GM21529 (cell line): ENCODE data around the gene GALNTL6.
A peak's percentile ranks its signal among the peaks of the same experiment; 100 is the strongest.
"Not testable (repeated sequence)": the region's sequence is repeated elsewhere in the genome, so short reads cannot be mapped to it uniquely, and the experiment has no call there.

Experiments used
- ATAC-seq: cut with Tn5 transposase; IDR thresholded peaks from one replicate; pipeline ENCODE4 v1.9.1; 2021; ENCODE audit not compliant: unreplicated experiment

GALNTL6 gene

DNA sequence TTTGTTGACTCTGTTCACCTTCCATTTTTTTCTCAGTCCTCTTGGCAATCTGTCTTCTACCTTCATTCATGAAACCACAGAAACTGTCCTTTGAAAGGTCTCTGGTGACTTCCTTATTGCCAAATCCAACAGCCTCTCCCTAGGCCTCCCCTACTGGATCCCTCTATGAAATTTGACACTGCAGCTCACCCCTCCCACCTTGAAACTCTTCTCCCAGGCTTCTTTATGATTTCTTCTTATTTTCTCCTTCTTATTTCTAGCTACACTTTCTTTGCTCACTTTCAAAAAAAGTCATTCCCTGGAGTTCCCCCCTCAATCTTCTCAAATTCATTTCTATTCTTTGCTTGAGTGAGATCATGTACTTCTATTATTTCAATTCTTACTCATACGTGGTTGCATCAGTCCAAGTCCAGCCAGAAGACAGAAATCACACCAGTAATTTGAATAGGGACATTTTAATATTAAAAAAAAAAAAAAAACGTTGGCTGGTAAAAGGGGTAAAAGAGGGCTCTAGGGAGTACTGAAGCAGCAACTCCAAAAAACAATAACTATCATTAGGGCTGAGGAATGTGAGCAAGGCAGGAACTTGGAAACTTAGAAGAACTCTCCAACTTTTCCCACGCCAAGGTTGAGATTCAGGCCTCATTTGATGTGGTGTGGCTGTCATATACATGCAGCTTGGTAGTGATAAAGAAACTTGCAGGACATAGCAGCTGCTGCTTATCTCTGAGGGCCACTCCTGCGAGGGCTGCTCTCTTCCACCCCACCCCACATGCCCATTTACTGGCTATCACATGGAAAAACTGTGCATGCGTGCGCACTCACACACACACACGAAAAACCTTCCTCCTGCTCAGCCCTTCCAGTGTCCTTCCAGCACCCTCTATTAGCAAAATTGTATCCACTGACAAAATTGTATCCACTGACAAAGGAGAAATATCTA lies 1185.6 kb downstream of the GALNTL6 start:
- no peak for ATAC-seq

- ATAC-seq, result no peak
These were observed 1188.4 kb downstream of the GALNTL6 start for GRCh38 chr4:173001571-173001970.

GRCh38 chr4:173002830-173003561 lies 1189.8 kb downstream of the GALNTL6 start:
- no peak for ATAC-seq

GRCh38 chr4:173005912-173006633 lies 1192.9 kb downstream of the GALNTL6 start:
- no peak for ATAC-seq

DNA sequence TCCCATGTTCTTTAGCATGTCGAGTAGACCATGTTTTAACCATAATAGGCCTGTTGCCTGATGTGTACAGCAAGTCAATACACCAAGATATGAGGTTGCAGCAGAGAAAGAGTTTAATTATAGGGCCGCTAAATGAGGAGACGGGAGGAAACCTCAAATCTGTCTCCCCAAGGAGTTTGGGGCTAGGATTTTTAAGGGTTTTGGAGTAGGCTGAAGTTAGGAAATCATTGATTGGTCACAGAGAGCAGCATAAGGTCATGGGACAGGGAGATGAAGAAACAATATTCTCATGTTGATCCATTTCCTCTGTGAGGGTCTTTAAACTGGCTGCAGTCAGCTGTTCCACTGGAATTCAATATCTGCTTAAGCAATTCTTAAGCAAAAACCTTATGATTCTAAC lies 1195.2 kb downstream of the GALNTL6 start:
- no peak for ATAC-seq

DNA sequence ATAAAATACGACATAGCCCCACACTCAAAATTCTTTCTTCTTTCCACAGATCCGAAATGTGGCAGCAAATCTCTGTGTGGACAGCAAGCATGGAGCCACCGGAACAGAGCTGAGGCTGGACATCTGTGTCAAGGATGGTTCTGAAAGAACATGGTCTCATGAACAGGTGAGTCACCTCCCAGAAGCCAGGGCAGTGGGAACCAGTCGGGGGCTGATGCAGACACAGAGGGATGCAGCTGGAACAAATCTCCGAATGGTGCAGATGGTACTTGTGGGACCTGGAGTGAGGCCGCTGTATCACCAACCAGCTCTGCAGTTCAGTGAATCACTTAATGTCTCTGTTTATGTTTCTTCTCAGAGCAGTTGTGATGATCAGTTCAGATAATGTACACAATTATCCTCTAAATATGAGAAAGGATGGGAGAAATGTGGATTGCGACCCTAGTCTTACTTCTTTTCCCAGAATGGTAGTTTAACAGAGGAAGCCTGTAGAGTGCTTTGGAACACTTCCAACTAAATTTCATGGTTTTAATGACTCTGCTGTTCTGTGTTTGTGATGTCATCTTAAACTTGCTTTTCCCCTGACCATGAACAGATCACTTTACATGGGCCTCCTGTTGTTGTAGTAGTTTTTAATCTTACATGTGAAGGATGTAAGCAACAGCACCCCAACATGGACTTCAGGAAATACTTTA lies 1196.1 kb downstream of the GALNTL6 start:
- ATAC-seq, result no peak

GRCh38 chr4:173012608-173013007 lies 1199.4 kb downstream of the GALNTL6 start:
- no peak for ATAC-seq

DNA sequence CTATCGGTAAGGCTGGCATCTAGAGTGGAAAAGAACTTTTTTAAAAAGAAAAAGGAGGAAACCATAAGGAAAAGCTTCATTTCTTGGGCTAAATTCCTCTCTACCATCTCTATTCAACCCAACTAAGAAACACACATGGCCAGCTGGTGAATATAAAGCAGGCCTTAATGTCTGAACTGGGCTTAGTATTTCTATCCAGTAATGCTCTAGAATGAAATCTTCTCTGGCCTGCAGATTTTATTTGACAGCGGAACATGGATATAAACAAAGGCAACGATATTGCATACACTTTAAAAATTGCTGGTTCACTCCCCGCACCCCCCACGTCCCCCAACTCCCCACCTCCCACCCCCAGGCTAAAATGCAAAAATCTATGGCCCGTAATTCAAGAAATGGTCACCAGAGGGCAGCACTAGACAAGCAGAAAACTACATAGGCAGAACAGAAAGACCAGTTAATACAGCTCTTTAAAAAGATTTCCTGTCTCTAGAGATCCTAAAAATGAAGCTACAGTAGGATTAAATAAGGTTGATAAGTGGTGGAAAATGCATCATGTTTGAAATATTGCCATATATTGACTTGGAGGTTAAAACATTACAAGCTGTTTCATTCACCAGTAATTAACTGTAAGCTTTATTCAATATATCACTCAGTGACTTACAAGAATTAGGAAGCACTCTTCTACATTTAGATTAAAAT lies 1200.2 kb downstream of the GALNTL6 start:
- ATAC-seq, result peak; percentile 72

DNA sequence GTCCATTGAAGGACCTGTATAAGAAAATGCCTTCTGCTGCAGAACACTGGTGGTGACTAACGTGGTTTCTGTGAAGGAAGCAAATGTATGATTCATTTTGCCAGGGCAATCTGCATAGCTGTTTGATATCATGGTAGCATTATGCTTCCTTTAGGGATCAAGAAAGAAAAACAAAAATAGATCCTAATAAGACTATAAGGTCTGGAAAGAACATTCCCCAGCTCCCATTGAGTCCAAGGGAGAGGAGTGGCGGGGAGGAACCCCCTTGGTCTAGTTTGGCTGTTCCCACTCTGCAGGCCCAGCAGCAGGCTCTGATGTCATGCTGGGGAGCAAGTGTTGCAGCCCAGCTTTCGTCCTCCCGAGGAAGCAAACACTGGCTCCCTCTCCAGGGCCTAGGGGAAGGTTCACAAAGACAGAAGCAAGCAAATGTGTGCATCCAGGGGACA lies 1200.9 kb downstream of the GALNTL6 start:
- no peak for ATAC-seq

DNA sequence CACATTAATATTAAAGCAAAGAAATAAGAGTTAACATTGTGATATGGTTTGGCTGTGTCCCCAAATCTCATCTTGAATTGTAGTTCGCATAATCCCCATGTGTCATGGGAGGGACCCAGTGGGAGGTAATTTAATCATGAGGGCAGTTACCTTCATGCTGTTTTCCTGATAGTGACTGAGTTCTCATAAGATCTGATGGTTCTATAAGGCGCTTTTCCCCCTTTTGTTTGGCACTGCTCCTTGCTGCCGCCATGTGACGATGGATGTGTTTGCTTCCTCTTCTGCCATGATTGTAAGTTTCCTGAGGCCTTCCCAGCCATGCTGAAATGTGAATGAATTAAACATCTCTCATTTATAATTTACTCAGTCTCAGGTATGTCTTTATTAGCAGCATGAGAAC lies 1201.6 kb downstream of the GALNTL6 start:
- ATAC-seq, result no peak

DNA sequence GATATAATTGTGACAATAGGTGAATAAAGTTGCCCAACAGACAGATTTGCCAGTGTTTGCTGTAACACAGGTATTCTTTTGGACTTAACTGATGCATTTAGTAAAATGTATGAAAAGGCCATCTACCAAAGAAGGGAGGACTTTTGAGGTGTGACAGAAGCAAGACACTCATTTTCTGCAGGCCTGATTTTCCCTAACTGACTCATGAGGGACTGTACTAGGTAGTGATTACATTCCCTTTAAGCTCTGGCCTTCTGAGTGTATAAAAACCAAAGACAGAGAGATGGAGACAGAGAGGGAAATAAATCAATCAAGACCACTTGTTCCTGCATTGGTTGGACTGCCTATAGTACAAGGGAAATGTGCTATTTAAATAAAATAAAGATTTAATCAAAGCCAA lies 1204.6 kb downstream of the GALNTL6 start:
- ATAC-seq, result no peak

GRCh38 chr4:173018446-173018845 lies 1205.2 kb downstream of the GALNTL6 start:
- no peak for ATAC-seq

DNA sequence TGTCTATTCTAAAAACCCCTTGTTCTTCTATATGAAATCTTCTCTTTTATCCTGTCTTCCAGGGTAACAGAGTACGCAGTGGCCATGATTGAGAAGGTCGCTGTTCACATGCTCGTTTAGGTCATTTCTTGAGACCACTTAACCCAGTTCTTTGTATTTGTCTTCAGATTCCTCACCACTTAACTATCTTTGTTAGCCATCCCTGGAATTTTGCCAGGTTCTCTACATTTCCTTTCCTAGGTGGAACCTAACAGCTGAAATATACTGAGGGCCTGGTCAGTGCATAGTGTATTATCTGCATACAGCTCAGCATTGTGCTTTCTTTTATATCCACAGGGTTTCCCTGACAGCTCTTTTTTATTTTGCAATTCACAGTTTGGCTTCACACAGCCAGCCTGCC lies 1206.5 kb downstream of the GALNTL6 start:
- no peak for ATAC-seq

DNA sequence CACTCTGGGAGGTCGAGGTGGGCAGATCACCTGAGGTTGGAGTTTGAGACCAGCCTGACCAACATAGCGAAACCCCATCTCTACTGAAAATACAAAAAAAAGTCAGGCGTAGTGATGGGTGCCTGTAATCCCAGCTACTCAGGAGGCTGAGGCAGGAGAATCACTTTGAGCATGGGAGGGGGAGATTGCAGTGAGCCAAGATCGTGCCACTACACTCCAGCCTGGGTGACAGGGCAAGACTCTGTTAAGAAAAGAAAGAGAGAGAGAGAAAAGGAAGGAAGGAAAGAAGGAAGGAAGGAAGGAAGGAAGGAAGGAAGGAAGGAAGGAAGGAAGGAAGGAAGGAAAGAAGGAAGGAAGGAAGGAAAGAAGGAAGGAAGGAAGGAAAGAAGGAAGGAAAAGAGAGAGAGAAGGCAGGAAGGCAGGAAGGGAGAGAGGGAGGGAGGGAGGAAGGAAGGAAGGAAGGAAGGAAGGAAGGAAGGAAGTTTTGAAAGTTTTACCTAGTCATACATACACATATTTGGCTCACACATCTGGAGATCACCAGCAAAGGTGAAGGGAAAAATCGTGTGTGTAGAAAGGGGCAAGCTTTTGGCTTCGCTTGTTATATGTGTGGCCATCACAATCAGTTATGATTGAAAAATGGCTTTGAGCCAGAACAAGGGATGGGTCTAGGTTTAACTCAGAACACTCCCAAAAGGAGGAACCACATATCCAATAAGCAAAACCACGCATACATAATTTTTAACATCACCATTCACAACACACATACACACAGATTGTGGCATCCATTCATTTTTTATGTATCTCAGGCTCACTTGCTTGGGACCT lies 1208.8 kb downstream of the GALNTL6 start:
- ATAC-seq, result not testable (repeated sequence)

- ATAC-seq, result no peak
These were observed 1211.0 kb downstream of the GALNTL6 start for GRCh38 chr4:173024203-173024602.

- peak; percentile 91 for ATAC-seq
These were observed 1211.9 kb downstream of the GALNTL6 start for GRCh38 chr4:173025131-173025530.

GRCh38 chr4:173037242-173037641 lies 1224.0 kb downstream of the GALNTL6 start:
- no peak for ATAC-seq

DNA sequence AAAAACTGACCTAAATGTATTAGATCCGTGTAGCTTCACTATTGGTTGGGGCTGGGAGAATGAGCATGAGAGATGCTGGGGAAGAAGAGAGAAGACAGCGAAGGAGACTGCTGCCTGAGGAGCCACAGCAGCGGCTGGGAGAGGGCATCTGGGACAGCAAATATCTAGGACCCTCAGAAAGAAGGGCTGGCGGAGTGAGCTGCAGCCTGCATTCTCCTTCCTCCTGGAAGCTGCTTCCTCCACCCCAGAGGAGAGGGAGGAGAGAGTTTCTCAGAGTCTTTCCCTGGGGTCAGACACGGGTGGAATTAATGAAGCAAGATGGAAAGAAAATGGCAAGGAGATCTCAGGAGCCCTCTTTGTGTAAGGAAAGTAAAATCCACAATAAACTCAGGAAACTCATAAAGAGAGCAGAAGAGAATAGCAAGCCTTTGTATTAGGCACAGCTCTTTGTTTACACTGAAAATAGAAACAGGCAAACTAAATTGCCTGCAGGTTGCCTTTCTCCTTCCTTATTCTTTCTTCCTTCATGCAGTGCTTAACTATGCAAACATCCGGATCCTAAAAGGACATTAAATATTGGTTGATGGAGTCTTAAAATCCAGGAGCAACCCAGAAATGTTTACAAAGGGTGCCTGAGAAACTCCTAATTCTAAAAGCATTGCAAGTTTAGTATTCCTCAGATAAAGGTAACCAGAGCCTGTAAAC lies 1225.1 kb downstream of the GALNTL6 start:
- no peak for ATAC-seq
